Activated CD4-positive, alpha-beta T cell treated with anti-CD3 and anti-CD28 coated beads for 24 hours (primary cell): Measurements from ENCODE around the gene TMOD1.
A peak's percentile ranks its signal among the peaks of the same experiment; 100 is the strongest.

Experiments used
- DNase-seq, 2 donors: peaks; one replicate each; pipeline ENCODE4 v3.0.0-alpha.2; 2020; ENCODE audit warnings: low read depth in 2 of 2

The TMOD1 gene

DNA sequence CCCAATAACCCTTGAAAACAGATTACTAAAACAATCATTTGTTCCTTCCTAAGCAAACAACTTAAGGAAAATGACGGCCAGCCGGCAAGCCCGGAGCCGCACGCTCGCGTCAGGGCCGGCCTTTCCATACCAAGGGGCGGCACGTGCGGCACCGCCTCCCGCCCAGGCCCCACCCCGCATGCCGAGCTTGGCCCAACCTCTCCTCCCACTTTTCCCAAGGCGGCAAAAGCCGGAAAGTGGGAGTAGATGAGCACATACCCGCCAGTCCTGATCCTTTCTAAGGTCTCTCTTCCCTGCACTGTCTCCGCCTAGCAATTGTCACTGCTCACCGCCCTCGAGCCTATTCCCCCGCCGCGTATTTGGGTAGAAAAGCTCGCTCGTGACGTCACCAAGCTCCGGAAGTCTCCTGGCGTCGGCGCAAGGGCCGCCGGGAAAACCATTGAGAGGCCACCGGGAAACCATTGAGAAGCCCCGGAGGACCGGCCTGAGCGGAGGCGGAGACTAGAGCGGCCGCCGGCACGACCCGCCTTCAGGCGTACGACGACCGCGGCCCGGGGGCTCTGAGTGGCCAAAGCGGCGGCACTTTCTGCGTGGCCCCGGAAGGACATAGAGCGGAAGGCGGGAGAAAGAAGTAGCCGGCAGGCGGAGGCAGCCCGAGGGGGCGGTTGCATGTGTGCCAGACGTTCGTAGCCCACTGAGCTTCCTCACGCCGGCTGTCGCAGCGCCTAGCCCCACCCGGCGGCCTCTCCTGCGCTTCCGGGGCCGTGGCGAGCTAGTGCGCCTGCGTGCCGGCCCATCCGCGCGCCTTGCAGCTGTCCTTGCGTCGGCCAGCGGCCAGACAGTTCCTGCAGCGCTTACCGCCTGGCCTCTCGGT is 131.8 kb downstream of the TMOD1 start, which contains the start of the genes NCBP1 and TSTD2:
Gene NCBP1, plus strand, starts transcription at position 837 of the 874 bp plus-strand sequence. CDS start 61 bp downstream, outside the sequence.
Gene TSTD2, minus strand, starts transcription at position 384 of the 874 bp plus-strand sequence. CDS start 5,806 bp downstream, outside the sequence.
- peak; percentile 91 to 93 for DNase-seq

DNA sequence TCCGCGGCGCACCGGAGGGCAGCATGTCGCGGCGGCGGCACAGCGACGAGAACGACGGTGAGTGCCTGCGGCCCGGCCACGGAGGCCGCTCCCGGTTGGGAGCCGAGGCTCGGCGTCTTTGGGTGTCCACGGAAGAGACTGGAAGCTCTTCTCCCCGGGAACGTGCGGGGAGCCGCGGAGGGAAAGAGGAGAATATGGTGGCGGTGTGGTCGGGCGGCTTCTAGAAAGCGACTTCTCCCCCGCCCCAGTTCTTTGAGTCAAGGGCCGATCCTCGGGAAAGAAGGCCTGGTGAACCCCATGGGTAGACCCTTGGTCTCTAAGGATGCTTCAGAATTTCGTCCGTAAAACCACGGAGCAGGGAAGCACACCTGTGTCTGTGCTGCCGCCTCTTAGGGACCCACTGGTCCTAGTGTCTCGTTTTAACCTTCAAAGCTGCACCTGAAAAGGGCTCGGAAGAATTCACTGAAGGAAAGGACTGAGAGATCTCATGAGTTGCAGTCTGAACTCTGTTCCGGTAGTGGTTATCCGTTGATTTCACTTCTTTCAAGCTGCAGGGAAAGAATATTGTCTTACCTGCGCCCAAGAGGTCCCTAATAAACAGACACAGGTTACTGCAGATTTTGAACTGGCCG is 132.5 kb downstream of the TMOD1 start:
- DNase-seq, result no peak

DNA sequence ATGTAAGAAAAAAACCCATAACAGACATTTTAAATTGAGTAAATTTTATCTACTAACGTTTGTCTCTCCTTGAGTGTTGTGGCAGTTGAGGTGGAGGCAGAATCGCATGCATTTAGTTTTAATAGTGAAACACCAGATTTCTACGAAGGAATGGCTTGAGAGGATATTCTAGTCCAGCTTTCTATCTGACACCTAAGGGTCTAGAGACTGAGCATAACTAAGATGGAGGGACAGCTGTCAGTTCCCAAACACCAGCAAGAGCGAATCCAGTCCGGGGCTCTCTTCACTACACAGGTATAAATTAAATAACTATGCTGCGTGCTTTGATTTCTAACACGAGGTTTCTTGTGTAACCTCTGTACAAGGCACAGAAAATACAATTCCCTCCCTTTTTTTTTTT is 133.6 kb downstream of the TMOD1 start:
- DNase-seq, result no peak

DNA sequence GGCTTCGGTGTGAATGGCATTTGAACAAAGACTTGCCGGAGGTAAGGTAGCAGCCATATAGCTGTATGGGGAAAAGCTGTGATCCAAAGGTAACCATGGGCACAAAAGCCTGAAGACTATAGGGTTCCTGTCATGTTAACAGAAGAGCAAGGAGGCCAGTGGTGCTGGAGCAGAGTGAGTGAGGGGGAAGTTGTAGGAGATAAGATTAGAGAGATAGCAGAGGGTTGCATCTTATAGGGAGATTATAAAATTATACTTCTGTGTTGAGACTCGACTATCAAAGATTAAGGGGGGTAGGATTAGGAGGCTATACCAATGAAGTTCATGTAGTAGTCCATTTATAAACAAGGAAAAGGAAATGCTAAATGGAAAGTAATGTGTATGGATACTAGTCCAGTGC is 135.4 kb downstream of the TMOD1 start:
- DNase-seq, result no peak

DNA sequence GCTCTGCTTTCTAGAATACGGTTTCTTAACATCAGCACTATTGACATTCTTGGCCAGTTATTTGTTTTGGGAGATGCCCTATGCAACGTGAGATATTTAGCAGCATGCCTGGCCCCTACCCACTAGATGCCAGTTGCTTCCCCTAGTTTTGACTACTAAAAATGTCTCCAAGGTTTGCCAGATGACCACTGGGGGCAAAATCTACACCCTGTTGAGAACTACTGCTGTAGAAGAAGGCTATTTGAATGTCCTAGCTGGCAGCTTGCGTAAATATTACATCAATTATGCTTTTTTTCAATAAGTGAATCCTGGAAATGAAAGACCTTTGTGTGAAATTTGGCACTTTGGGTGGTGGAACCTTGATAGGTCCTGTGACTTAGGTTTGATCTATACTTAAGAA is 137.2 kb downstream of the TMOD1 start:
- DNase-seq, result no peak

DNA sequence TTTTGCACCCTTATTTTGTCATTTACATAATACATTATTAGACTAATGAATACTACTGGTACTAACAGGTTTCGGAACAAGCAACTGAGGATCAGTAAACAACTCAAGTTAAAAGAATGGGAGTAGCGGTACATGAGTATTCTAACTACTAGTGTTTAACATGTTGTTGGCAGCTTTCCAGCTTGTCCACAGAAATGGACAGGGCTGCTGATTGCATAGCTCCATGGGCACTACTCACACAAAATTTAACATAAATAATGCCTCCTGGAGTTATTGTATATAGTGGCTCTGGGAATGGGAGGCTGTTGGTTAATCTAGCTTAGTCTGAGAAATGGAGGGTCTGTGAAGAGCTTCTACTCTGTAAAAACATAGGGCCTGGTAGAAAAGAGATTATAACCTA is 138.9 kb downstream of the TMOD1 start:
- no peak for DNase-seq

DNA sequence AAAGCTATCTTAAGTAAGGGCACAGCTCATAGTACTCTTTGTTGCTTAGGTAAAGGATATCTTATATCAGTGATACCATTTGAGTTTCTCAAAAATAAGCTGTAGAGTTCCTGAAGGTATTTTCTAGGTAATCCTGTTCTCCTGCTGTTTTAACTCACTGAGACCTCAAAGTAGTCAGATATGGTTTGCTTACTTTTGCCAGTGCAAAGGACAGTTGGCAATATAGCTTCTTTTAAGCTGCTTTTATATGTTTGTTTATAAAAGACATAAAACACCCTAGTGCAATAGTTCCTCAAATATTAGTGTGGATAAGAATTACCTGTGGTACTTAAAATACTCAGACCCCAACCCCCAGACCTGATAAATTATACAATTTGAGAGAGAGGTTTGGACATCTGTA is 144.3 kb downstream of the TMOD1 start:
- DNase-seq, result no peak

DNA sequence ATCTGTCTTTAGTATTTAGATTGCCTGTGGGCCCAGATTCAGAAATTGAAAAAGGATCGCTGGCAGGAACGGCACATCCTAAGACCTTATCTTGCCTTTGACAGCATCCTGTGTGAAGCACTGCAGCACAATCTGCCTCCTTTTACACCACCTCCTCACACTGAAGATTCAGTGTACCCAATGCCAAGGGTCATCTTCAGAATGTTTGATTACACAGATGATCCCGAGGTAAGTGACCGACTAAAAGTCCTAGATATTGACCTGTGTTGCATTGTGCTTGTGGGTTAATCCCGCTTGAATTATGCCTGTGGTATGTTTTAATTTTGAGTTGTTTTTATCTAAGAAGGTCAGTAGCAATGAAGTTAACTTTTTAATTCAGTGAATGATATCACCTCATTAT is 146.5 kb downstream of the TMOD1 start:
- no peak for DNase-seq
